Skeletal muscle satellite cell (primary cell): ENCODE measurements around the gene ARRDC2.
"Not testable (repeated sequence)": the region's sequence is repeated elsewhere in the genome, so short reads cannot be mapped to it uniquely, and the experiment has no call there.

Experiments
- H3K27me3 ChIP-seq: 2 replicates; pipeline ENCODE4 v1.7.0; 2013; ENCODE audit warnings: low read length; ENCODE audit not compliant: control insufficient read depth, insufficient read depth
- H3K36me3 ChIP-seq: 2 replicates; pipeline ENCODE4 v1.7.0; 2013; ENCODE audit warnings: mild to moderate bottlenecking, control low read depth, low read length; ENCODE audit not compliant: insufficient read depth
- H3K4me1 ChIP-seq: 2 replicates; pipeline ENCODE4 v1.7.0; 2013; ENCODE audit warnings: low read length; ENCODE audit not compliant: control insufficient read depth, insufficient read depth
- H3K4me2 ChIP-seq: 2 replicates; pipeline ENCODE4 v1.7.0; 2013; ENCODE audit warnings: mild to moderate bottlenecking, low read length
- H3K4me3 ChIP-seq: 2 replicates; pipeline ENCODE4 v1.7.0; 2013; ENCODE audit warnings: low read length
- H3K9ac ChIP-seq: 2 replicates; pipeline ENCODE4 v1.7.0; 2013; ENCODE audit warnings: mild to moderate bottlenecking, low read depth, low read length, moderate library complexity
- H3K9me3 ChIP-seq: replicated peaks from 2 replicates; pipeline ENCODE4 v1.7.0; 2013; ENCODE audit warnings: mild to moderate bottlenecking, control low read depth, low read length

Gene ARRDC2

GRCh38 chr19:18023622-18024251, 15.8 kb downstream of the ARRDC2 start:
- Histone ChIP-seq H3K9me3 (no peaks in the 10 kb centered on the region), H3K36me3 (no peaks in the 10 kb centered on the region), H3K4me1 (peaks cover 46% of the 10 kb centered on the region), H3K27me3 (no peaks in the 10 kb centered on the region), H3K4me2 (peak overlapping the region; percentile 35), H3K4me3 (no peak overlapping the region), H3K9ac (peak overlapping the region; percentile 9)

- Histone ChIP-seq H3K4me3 (no peak overlapping the region), H3K27me3 (no peaks in the 10 kb centered on the region), H3K9me3 (no peaks in the 10 kb centered on the region), H3K4me1 (peaks cover 22% of the 10 kb centered on the region), H3K9ac (no peak overlapping the region), H3K36me3 (no peaks in the 10 kb centered on the region), H3K4me2 (no peak overlapping the region)
Measured at GRCh38 chr19:18027151-18027550, 19.2 kb downstream of the ARRDC2 start.

GRCh38 chr19:18029617-18030338, 21.8 kb downstream of the ARRDC2 start:
- Histone ChIP-seq H3K9ac (no peak overlapping the region), H3K36me3 (no peaks in the 10 kb centered on the region), H3K27me3 (no peaks in the 10 kb centered on the region), H3K4me3 (no peak overlapping the region), H3K4me1 (peaks cover 7% of the 10 kb centered on the region), H3K4me2 (peak overlapping the region; percentile 27), H3K9me3 (no peaks in the 10 kb centered on the region)

GRCh38 chr19:18031401-18031800, 23.4 kb downstream of the ARRDC2 start:
- not testable (repeated sequence) for H3K9me3 ChIP-seq, H3K27me3 ChIP-seq, H3K36me3 ChIP-seq, H3K4me3 ChIP-seq, H3K4me1 ChIP-seq, H3K4me2 ChIP-seq, H3K9ac ChIP-seq

GRCh38 chr19:18032102-18032501, 24.1 kb downstream of the ARRDC2 start:
- H3K9me3 ChIP-seq, H3K4me2 ChIP-seq, H3K27me3 ChIP-seq, H3K36me3 ChIP-seq, H3K4me1 ChIP-seq, H3K4me3 ChIP-seq, H3K9ac ChIP-seq: not testable (repeated sequence)

GRCh38 chr19:18041054-18041453, 33.1 kb downstream of the ARRDC2 start:
- Histone ChIP-seq H3K4me3 (no peak overlapping the region), H3K9me3 (no peaks in the 10 kb centered on the region), H3K4me1 (peaks cover 16% of the 10 kb centered on the region), H3K9ac (no peak overlapping the region), H3K36me3 (no peaks in the 10 kb centered on the region), H3K4me2 (no peak overlapping the region), H3K27me3 (peaks cover 6% of the 10 kb centered on the region)

GRCh38 chr19:18043676-18044075, 35.7 kb downstream of the ARRDC2 start:
- peaks cover 6% of the 10 kb centered on the region for H3K27me3 ChIP-seq
- H3K9ac ChIP-seq: no peak overlapping the region
- H3K36me3 ChIP-seq: no peaks in the 10 kb centered on the region
- H3K4me3 ChIP-seq: no peak overlapping the region
- no peak overlapping the region for H3K4me2 ChIP-seq
- H3K4me1 ChIP-seq: peaks cover 22% of the 10 kb centered on the region
- H3K9me3 ChIP-seq: no peaks in the 10 kb centered on the region

- Histone ChIP-seq H3K9me3 (no peaks in the 10 kb centered on the region), H3K9ac (peak overlapping the region; percentile 55), H3K27me3 (peaks cover 6% of the 10 kb centered on the region), H3K36me3 (no peaks in the 10 kb centered on the region), H3K4me3 (peak overlapping the region; percentile 58), H3K4me2 (peak overlapping the region; percentile 67), H3K4me1 (peaks cover 27% of the 10 kb centered on the region)
Measured at GRCh38 chr19:18044825-18045304, 36.9 kb downstream of the ARRDC2 start.

GRCh38 chr19:18045307-18046050, 37.5 kb downstream of the ARRDC2 start:
- Histone ChIP-seq H3K9ac (peak overlapping the region; percentile 55), H3K4me1 (peaks cover 27% of the 10 kb centered on the region), H3K4me2 (peak overlapping the region; percentile 67), H3K9me3 (no peaks in the 10 kb centered on the region), H3K27me3 (peaks cover 5% of the 10 kb centered on the region), H3K36me3 (no peaks in the 10 kb centered on the region), H3K4me3 (peak overlapping the region; percentile 58)

- no peaks in the 10 kb centered on the region for H3K27me3 ChIP-seq
- H3K36me3 ChIP-seq: no peaks in the 10 kb centered on the region
- H3K9me3 ChIP-seq: no peaks in the 10 kb centered on the region
- H3K4me1 ChIP-seq: peaks cover 27% of the 10 kb centered on the region
- H3K4me3 ChIP-seq: no peak overlapping the region
- peak overlapping the region; percentile 0 for H3K4me2 ChIP-seq
- H3K9ac ChIP-seq: peak overlapping the region; percentile 55
Measured at GRCh38 chr19:18046059-18046718, 38.2 kb downstream of the ARRDC2 start.

GRCh38 chr19:18049385-18049784, 41.4 kb downstream of the ARRDC2 start:
- H3K4me3 ChIP-seq: no peak overlapping the region
- H3K9ac ChIP-seq: no peak overlapping the region

More at GRCh38 chr19:18049385-18049784, 41.4 kb downstream of the ARRDC2 start:
- Histone ChIP-seq H3K4me1 (peaks cover 46% of the 10 kb centered on the region), H3K4me2 (no peak overlapping the region), H3K27me3 (no peaks in the 10 kb centered on the region), H3K9me3 (no peaks in the 10 kb centered on the region), H3K36me3 (no peaks in the 10 kb centered on the region)
